Endothelial cell of umbilical vein (primary cell): ENCODE measurements around the gene ANKRD13D. TPM values are rescaled to one million over a fixed set of nuclear protein-coding genes. Genes with fewer than 3 reads are reported as not detected.

Experiments used
- BruUV-seq: library from RNA; stranded (reverse); fragments of 400-500 nt; replicated peaks from 2 replicates; lab custom pipeline; 2021; lab: Mats Ljungman, UMichigan
- CTCF ChIA-PET: fragments of 300-600, 350-600 bp; sonication (Branson Sonifier 250); formaldehyde crosslinking; loops from one replicate; lab custom pipeline; 2021; ENCODE audit warnings: antibody characterized with exemption, inconsistent platforms; lab: Charles Lee
- POLR2A ChIA-PET: fragments of 300-600, 350-600 bp; sonication (Branson Sonifier 250); formaldehyde crosslinking; loops from one replicate; lab custom pipeline; 2021; ENCODE audit warnings: antibody characterized with exemption, inconsistent platforms; lab: Charles Lee
- DNase-seq: peaks from one replicate; pipeline ENCODE4 v3.0.0-alpha.2; 2011; ENCODE audit warnings: low read depth, low spot score
- FAIRE-seq: peaks from 2 replicates; lab custom pipeline; 2011; peaks lifted over from hg19 to GRCh38; lab: Jason Lieb, UNC
- H2AFZ ChIP-seq: 2 replicates; pipeline ENCODE4 v1.6.0; 2012; ENCODE audit warnings: low read depth, low read length, control low read depth, inconsistent platforms
- H3K27ac ChIP-seq: 2 replicates; pipeline ENCODE4 v1.5.1; 2011; ENCODE audit warnings: low read depth, mild to moderate bottlenecking, control low read depth, low read length, moderate library complexity; ENCODE audit not compliant: insufficient read depth
- H3K27me3 ChIP-seq, 2 experiments: 2 replicates each; pipeline versions ENCODE4 v1.6.0 to v1.6.1; 2011; ENCODE audit warnings: low read length in 2 of 2, mixed read lengths in 1 of 2; ENCODE audit not compliant: control insufficient read depth in 2 of 2, insufficient read depth in 2 of 2
- H3K36me3 ChIP-seq, 2 experiments: 2 replicates in 1 of 2; 3 replicates in 1 of 2; pipeline ENCODE4 v1.5.1; 2011; ENCODE audit warnings: low read length in 2 of 2, mild to moderate bottlenecking in 1 of 2, moderate library complexity in 1 of 2; ENCODE audit not compliant: control insufficient read depth in 2 of 2, insufficient read depth in 2 of 2; ENCODE audit errors: extremely low read depth in 1 of 2
- H3K4me1 ChIP-seq: 3 replicates; pipeline ENCODE4 v1.5.1; 2011; ENCODE audit warnings: mild to moderate bottlenecking, low read length; ENCODE audit not compliant: control insufficient read depth, insufficient read depth; ENCODE audit errors: extremely low read depth
- H3K4me2 ChIP-seq: 2 replicates; pipeline ENCODE4 v1.6.1; 2011; ENCODE audit warnings: low read length, control low read depth, mixed read lengths; ENCODE audit not compliant: insufficient read depth
- H3K4me3 ChIP-seq, 3 experiments: fragments of 200-600 bp in 1 of 3; sonication (generic), shearing (Covaris generic) in 1 of 3; replicated peaks in 1 of 3; 2 replicates each; pipeline ENCODE4 v1.5.1; 2011 to 2016; ENCODE audit warnings: control low read depth in 3 of 3, low read length in 3 of 3, mild to moderate bottlenecking in 2 of 3, inconsistent platforms in 1 of 3, low read depth in 1 of 3, moderate library complexity in 1 of 3; ENCODE audit not compliant: insufficient read depth in 1 of 3
- H3K79me2 ChIP-seq: 2 replicates; pipeline ENCODE4 v1.6.0; 2012; ENCODE audit warnings: low read length, inconsistent platforms; ENCODE audit not compliant: control insufficient read depth, insufficient read depth
- H3K9ac ChIP-seq: replicated peaks from 2 replicates; pipeline ENCODE3; 2011; ENCODE audit warnings: low read length, control low read depth; ENCODE audit not compliant: insufficient read depth; ENCODE audit errors: extremely low read depth
- H3K9me1 ChIP-seq: replicated peaks from 3 replicates; pipeline ENCODE4 v1.6.0; 2011; ENCODE audit warnings: mild to moderate bottlenecking, low read length; ENCODE audit not compliant: control insufficient read depth, insufficient read depth; ENCODE audit errors: extremely low read depth
- H3K9me3 ChIP-seq: replicated peaks from 2 replicates; pipeline ENCODE4 v1.5.1; 2012; ENCODE audit warnings: low read length, inconsistent platforms; ENCODE audit not compliant: control insufficient read depth, insufficient read depth
- H4K20me1 ChIP-seq: replicated peaks from 2 replicates; pipeline ENCODE3; 2011; ENCODE audit warnings: mild to moderate bottlenecking, low read length; ENCODE audit not compliant: control insufficient read depth, insufficient read depth; ENCODE audit errors: extremely low read depth
- CTCF ChIP-seq, 2 donors: IDR thresholded peaks; 1 replicate in 1 of 2; 2 replicates in 1 of 2; pipeline ENCODE4 v1.5.1; 2011; ENCODE audit warnings: low read length in 2 of 2, mild to moderate bottlenecking in 2 of 2, moderate library complexity in 2 of 2, control low read depth in 1 of 2, inconsistent platforms in 1 of 2, low read depth in 1 of 2; ENCODE audit not compliant: insufficient read depth in 1 of 2; ENCODE audit errors: extremely low read depth in 1 of 2
- EZH2 ChIP-seq: IDR thresholded peaks from 2 replicates; pipeline ENCODE4 v1.6.1; 2012; ENCODE audit warnings: borderline replicate concordance, low read depth, mild to moderate bottlenecking, moderate library complexity, low read length, inconsistent platforms; ENCODE audit not compliant: severe bottlenecking
- FOS ChIP-seq: IDR thresholded peaks from 2 replicates; pipeline ENCODE4 v1.6.1; 2011; ENCODE audit warnings: mild to moderate bottlenecking, low read length, moderate library complexity, borderline replicate concordance; ENCODE audit not compliant: insufficient read depth
- GATA2 ChIP-seq: IDR thresholded peaks from 2 replicates; pipeline ENCODE4 v1.7.0; 2011; ENCODE audit warnings: low read depth, mild to moderate bottlenecking, moderate library complexity, mixed read lengths, low read length; ENCODE audit not compliant: insufficient read length, insufficient read depth
- JUN ChIP-seq: IDR thresholded peaks from 2 replicates; pipeline ENCODE4 v1.6.1; 2011; ENCODE audit warnings: borderline replicate concordance, low read depth; ENCODE audit not compliant: insufficient read length, insufficient read depth
- MYC ChIP-seq: IDR thresholded peaks from one replicate; pipeline ENCODE4 v1.6.1; 2011; ENCODE audit warnings: mild to moderate bottlenecking, low read depth, low read length
- POLR2A ChIP-seq: IDR thresholded peaks from 2 replicates; pipeline ENCODE4 v1.6.1; 2012; ENCODE audit warnings: low read depth, mild to moderate bottlenecking, control low read depth, low read length
- POLR2AphosphoS5 ChIP-seq: IDR thresholded peaks from 2 replicates; pipeline ENCODE4 v1.6.1; 2012; ENCODE audit warnings: low read depth, mild to moderate bottlenecking, control low read depth, low read length, moderate library complexity; ENCODE audit not compliant: insufficient read depth
- dilution Hi-C: fragments of 300-500 bp; cut with MboI; formaldehyde crosslinking; loops from one replicate; pipeline ENCODE4 v1.15.0; 2019; ENCODE audit warnings: low sequenced_read_pairs; ENCODE audit not compliant: extremely low pct_ligation_motif_present
- intact Hi-C: fragments of 100-400 bp; cut with micrococcal nuclease; formaldehyde crosslinking; loops from one replicate; pipeline ENCODE4 v1.10.0; 2022
- polyA plus RNA-seq, 4 experiments: library from polyadenylated mRNA; depleted of rRNA in 3 of 4; stranded (reverse) in 3 of 4; unstranded in 1 of 4; fragments of >200 nt; gene quantifications; 2 replicates each; pipeline versions ENCODE4 v1.2.1 to v1.2.3, GENCODE V29; 2011 to 2012; ENCODE audit warnings: missing spikeins in 1 of 4
- total RNA-seq: library from RNA; stranded (reverse); gene quantifications from 2 replicates; pipeline ENCODE4 v1.2.3, GENCODE V29; 2021
- TF ChIP-seq, protein P1 (sequence below): IDR thresholded peaks from 2 replicates; pipeline ENCODE4 v1.6.1; 2011; ENCODE audit not compliant: insufficient read depth, insufficient read length

ANKRD13D gene
- total and polyA plus RNA-seq, 2 donors (not counting 3 experiments of a cell fraction or from before 2014, with no cell fraction given) = 43.5 to 57.5 TPM

DNA sequence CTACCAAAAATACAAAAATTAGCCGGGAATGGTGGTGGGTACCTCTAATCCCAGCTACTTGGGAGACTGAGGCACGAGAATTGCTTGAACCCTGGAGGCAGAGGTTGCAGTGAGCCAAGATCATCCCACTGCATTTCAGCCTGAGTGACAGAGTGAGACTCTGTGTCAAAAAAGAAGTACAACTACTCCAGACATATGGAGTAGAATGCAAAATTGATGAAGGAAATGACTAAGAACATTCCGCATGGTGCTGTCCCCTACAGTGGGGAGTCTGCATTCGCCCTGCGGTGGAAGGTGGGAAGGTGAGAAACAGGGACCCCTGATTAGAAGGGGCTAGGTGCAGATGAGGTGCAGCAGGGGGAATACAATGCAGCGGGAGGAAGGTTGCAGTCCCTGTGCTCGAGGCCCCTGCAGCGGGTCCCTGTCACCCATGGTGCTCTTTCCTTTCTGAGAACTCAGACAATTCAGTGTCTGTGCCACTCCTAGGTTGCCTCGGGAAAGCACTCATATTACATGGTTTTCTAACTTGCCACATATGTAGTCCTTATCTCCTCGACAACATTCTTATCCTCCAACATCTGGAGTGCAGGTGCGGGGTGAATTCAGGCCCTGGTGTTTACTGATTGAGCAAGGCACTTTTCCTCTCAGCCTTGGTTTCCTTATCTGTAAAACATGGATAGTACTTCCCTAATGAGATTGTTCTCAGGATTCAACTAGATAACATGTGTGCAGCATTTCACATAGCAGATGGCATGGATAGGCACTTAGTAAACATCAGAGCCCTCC, 59.1 kb downstream of the ANKRD13D start:
- H2AFZ ChIP-seq = no peak overlapping the region
- H3K9me1 ChIP-seq = no peaks in the 10 kb centered on the region
- no peak overlapping the region for H3K4me2 ChIP-seq
- no peak overlapping the region for H3K9ac ChIP-seq
- DNase-seq (no peak), FAIRE-seq (peak; percentile 15)
- H4K20me1 ChIP-seq = no peaks in the 10 kb centered on the region
- H3K4me3 ChIP-seq = no peak overlapping the region
- no peak for TF ChIP-seq GATA2
- no peak for TF ChIP-seq CTCF (IDR thresholded peaks at IDR 0.05; ENCODE audit: extremely low read depth in 1 of 2, insufficient read depth in 1 of 2, low read depth in 1 of 2, low read length in 2 of 2)
- TF ChIP-seq, protein P1, sequence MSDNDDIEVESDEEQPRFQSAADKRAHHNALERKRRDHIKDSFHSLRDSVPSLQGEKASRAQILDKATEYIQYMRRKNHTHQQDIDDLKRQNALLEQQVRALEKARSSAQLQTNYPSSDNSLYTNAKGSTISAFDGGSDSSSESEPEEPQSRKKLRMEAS = no peak
- no peak for TF ChIP-seq EZH2
- TF ChIP-seq POLR2A = no peak
- no peak for TF ChIP-seq JUN
- no peak for TF ChIP-seq MYC
- TF ChIP-seq POLR2AphosphoS5 = no peak
- no peak for TF ChIP-seq FOS
- H3K27me3 ChIP-seq = no peaks in the 10 kb centered on the region
- H3K36me3 ChIP-seq = no peaks in the 10 kb centered on the region
- H3K4me1 ChIP-seq = peaks cover 17% of the 10 kb centered on the region
- no TSS peak for BruUV-seq
- dilution Hi-C loops (no loop called here), intact Hi-C loops (no loop called here)
- peaks cover 4% of the 10 kb centered on the region for H3K79me2 ChIP-seq
- POLR2A ChIA-PET = interaction anchor here (0.6 kb wide), 1 partner anchor 24 kb away, joined by 3 read pairs; no protein-coding TSS in a partner anchor
- no peak overlapping the region for H3K27ac ChIP-seq
- H3K9me3 ChIP-seq = no peaks in the 10 kb centered on the region
- CTCF ChIA-PET = interaction anchor here (0.6 to 15.0 kb wide), 7 partner anchors 16 to 124 kb away, joined by 3 to 1051 read pairs (median 26); partner anchors contain the start of gene CLCF1
